HepG2 (cell line): ENCODE measurements around the gene PLSCR5. TPM values are rescaled to one million over a fixed set of nuclear protein-coding genes. Genes with fewer than 3 reads are reported as not detected.

Experiments used
- CHD2 ChIP-seq: IDR thresholded peaks from 2 replicates; pipeline ENCODE4 v1.6.1; 2011; ENCODE audit warnings: low read depth, low read length, improper control_type of control experiment
- FOXA1 ChIP-seq, 2 experiments: fragments of 450-650 bp in 1 of 2; sonication (generic) in 1 of 2; formaldehyde crosslinking in 1 of 2; IDR thresholded peaks; 2 replicates each; pipeline versions ENCODE4 v1.4.0 to v1.6.1; 2016 to 2020; ENCODE audit warnings: missing genetic modification reagents in 1 of 2
- JUNB ChIP-seq: sonication (generic); formaldehyde crosslinking; IDR thresholded peaks from 2 replicates; pipeline ENCODE4 v1.8.0; 2022; ENCODE audit warnings: missing genetic modification reagents, mild to moderate bottlenecking, borderline replicate concordance
- LCORL ChIP-seq, 2 experiments: fragments of 450-650 bp in 1 of 2; sonication (generic) in 1 of 2; formaldehyde crosslinking in 1 of 2; IDR thresholded peaks; 2 replicates each; pipeline versions ENCODE4 v1.5.0 to v1.6.1; 2017 to 2020; ENCODE audit warnings: antibody characterized with exemption in 1 of 2, missing genetic modification reagents in 1 of 2
- MEIS2 ChIP-seq: sonication (generic); formaldehyde crosslinking; IDR thresholded peaks from 2 replicates; pipeline ENCODE4 v1.9.0; 2021; ENCODE audit warnings: mild to moderate bottlenecking, missing genetic modification reagents
- NFE2 ChIP-seq: sonication (generic); formaldehyde crosslinking; IDR thresholded peaks from 2 replicates; pipeline ENCODE4 v1.4.0; 2020; ENCODE audit warnings: missing genetic modification reagents
- NPAS2 ChIP-seq: sonication (generic); formaldehyde crosslinking; IDR thresholded peaks from 2 replicates; pipeline ENCODE4 v1.8.0; 2022; ENCODE audit warnings: mild to moderate bottlenecking, missing genetic modification reagents, borderline replicate concordance
- PCBP2 ChIP-seq: fragments of 200-400 bp; formaldehyde crosslinking; optimal IDR thresholded peaks from 2 replicates; pipeline ENCODE3; 2018; ENCODE audit warnings: low read length, low read depth; ENCODE audit not compliant: poor library complexity, severe bottlenecking
- PRPF4 ChIP-seq: fragments of 200-400 bp; formaldehyde crosslinking; IDR thresholded peaks from 2 replicates; pipeline ENCODE4 v1.6.1; 2016; ENCODE audit warnings: low read length, low read depth; ENCODE audit not compliant: poor library complexity, severe bottlenecking
- PTBP1 ChIP-seq: fragments of 200-400 bp; formaldehyde crosslinking; IDR thresholded peaks from 2 replicates; pipeline ENCODE4 v1.6.1; 2018; ENCODE audit warnings: low read length, low read depth; ENCODE audit not compliant: poor library complexity, severe bottlenecking
- RBAK ChIP-seq: sonication (generic); formaldehyde crosslinking; IDR thresholded peaks from 2 replicates; pipeline ENCODE4 v1.5.1; 2020; ENCODE audit warnings: mild to moderate bottlenecking, missing genetic modification reagents
- SP1 ChIP-seq, 2 experiments: fragments of 450-650 bp in 1 of 2; sonication (generic) in 1 of 2; formaldehyde crosslinking in 1 of 2; IDR thresholded peaks; 2 replicates each; pipeline versions ENCODE4 v1.4.0 to v1.6.1; 2016 to 2020; ENCODE audit warnings: missing genetic modification reagents in 1 of 2
- U2AF2 ChIP-seq: fragments of 200-400 bp; formaldehyde crosslinking; IDR thresholded peaks from 2 replicates; pipeline ENCODE4 v1.6.1; 2017; ENCODE audit warnings: low read depth, mild to moderate bottlenecking, low read length
- ZBTB7A ChIP-seq: sonication (generic); formaldehyde crosslinking; IDR thresholded peaks from 2 replicates; pipeline ENCODE4 v1.8.0; 2022; ENCODE audit warnings: mild to moderate bottlenecking, missing genetic modification reagents
- ZNF121 ChIP-seq: sonication (generic); formaldehyde crosslinking; IDR thresholded peaks from 2 replicates; pipeline ENCODE4 v1.5.0; 2020; ENCODE audit warnings: mild to moderate bottlenecking, missing genetic modification reagents
- ZNF616 ChIP-seq: sonication (generic); formaldehyde crosslinking; IDR thresholded peaks from 2 replicates; pipeline ENCODE4 v1.5.0; 2020; ENCODE audit warnings: low read depth, mild to moderate bottlenecking, missing genetic modification reagents
- ZNF749 ChIP-seq: sonication (generic); formaldehyde crosslinking; IDR thresholded peaks from 2 replicates; pipeline ENCODE4 v1.8.0; 2022; ENCODE audit warnings: mild to moderate bottlenecking, missing genetic modification reagents, moderate library complexity, borderline replicate concordance
- ZSCAN12 ChIP-seq: sonication (generic); formaldehyde crosslinking; IDR thresholded peaks from 2 replicates; pipeline ENCODE4 v1.9.0; 2021; ENCODE audit warnings: mild to moderate bottlenecking, missing genetic modification reagents
- polyA plus RNA-seq, 8 experiments: library from polyadenylated mRNA; depleted of rRNA in 3 of 8; stranded (reverse) in 7 of 8; unstranded in 1 of 8; fragments of >200 nt; fragmentation: Illumina TruSeq in 4 of 8; extraction: Trizol in 4 of 8; gene quantifications; 2 replicates each; pipeline versions ENCODE4 v1.2.1 to v1.2.3, GENCODE V29; 2011 to 2016; ENCODE audit warnings: low read depth in 4 of 8, missing spikeins in 1 of 8, mixed read lengths in 1 of 8; ENCODE audit not compliant: insufficient read depth in 1 of 8
- total RNA-seq, 5 experiments: library from RNA; depleted of rRNA; stranded (reverse); fragments of >200 nt; fragmentation: Illumina TruSeq; extraction: Trizol; gene quantifications; 2 replicates each; pipeline ENCODE4 v1.2.3, GENCODE V29; 2016; ENCODE audit warnings: low read depth in 1 of 5
- TF ChIP-seq, protein P1 (sequence below): sonication (generic); formaldehyde crosslinking; IDR thresholded peaks from 2 replicates; pipeline ENCODE4 v1.4.0; 2020; ENCODE audit warnings: missing genetic modification reagents
- TF ChIP-seq, protein P2 (sequence below): sonication (generic); formaldehyde crosslinking; IDR thresholded peaks from 2 replicates; pipeline ENCODE4 v1.8.0; 2022; ENCODE audit warnings: missing genetic modification reagents, mild to moderate bottlenecking, borderline replicate concordance
- TF ChIP-seq, protein P3 (sequence below): sonication (generic); formaldehyde crosslinking; IDR thresholded peaks from 2 replicates; pipeline ENCODE4 v1.5.0; 2020; ENCODE audit warnings: mild to moderate bottlenecking, missing genetic modification reagents
- TF ChIP-seq, protein P4 (sequence below): sonication (generic); formaldehyde crosslinking; IDR thresholded peaks from 2 replicates; pipeline ENCODE4 v1.8.0; 2022; ENCODE audit warnings: missing genetic modification reagents, mild to moderate bottlenecking, inconsistent platforms, borderline replicate concordance
- TF ChIP-seq, protein P5 (sequence below): sonication (generic); formaldehyde crosslinking; IDR thresholded peaks from 2 replicates; pipeline ENCODE4 v1.4.0; 2020; ENCODE audit warnings: missing genetic modification reagents, low read depth, mild to moderate bottlenecking, borderline replicate concordance

Gene PLSCR5
- total and polyA plus RNA-seq, 2 of the 13 experiments (the other 11 are each of a cell fraction or from before 2014, with no cell fraction given): 0.50 TPM; not detected in 1

DNA sequence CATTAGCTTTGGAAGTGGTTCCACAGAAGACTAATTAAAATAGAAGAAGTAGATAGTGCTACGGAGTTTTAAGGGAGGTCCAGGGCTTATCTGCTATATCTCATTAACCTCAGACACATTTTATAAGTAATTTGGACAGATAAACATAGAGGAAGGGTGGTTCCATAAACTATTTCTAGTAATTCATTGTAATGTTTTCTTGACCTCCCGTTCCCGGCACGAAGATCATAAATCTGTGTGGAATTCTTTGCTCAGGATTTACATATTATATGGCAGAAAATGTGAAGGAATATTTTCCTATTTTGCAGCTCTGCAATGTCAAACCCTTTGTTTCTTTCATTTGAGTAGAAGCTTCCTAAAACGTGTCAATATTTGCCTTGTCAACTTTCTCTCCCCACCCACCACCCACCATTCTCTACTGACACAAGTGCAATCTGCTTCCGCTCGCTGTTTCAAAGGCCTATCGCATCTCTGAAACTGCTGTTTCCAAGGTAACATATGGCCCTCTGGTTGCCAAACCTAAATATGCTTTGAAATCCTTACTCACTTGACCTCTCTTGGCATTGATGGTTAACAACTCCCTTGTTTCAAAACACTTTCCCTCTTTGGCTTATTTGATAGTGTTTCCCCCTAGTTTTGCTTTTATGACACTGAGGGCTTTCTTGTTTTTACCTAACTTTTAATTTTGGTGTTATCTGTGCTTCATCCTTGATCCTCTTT is 21.4 kb upstream of the PLSCR5 start (continued):
- no peak for TF ChIP-seq ZNF616 (CRISPR knock-in tag)
- TF ChIP-seq, protein P1, sequence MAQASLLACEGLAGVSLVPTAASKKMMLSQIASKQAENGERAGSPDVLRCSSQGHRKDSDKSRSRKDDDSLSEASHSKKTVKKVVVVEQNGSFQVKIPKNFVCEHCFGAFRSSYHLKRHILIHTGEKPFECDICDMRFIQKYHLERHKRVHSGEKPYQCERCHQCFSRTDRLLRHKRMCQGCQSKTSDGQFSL (CRISPR knock-in tag): 0 out of 2 replicates have a peak, but pooled peaks have one; percentile 26
- TF ChIP-seq PRPF4: no peak
- no peak for TF ChIP-seq ZSCAN12 (CRISPR knock-in tag)
- no peak for TF ChIP-seq PTBP1
- peak; percentile 87 for TF ChIP-seq FOXA1 (IDR thresholded peaks at IDR 0.05)
- peak; percentile 95 for TF ChIP-seq FOXA1 (CRISPR knock-in tag; IDR thresholded peaks at IDR 0.05)
- TF ChIP-seq, protein P2, sequence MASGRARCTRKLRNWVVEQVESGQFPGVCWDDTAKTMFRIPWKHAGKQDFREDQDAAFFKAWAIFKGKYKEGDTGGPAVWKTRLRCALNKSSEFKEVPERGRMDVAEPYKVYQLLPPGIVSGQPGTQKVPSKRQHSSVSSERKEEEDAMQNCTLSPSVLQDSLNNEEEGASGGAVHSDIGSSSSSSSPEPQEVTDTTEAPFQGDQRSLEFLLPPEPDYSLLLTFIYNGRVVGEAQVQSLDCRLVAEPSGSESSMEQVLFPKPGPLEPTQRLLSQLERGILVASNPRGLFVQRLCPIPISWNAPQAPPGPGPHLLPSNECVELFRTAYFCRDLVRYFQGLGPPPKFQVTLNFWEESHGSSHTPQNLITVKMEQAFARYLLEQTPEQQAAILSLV: no peak
- no peak for TF ChIP-seq RBAK (CRISPR knock-in tag)
- no peak for TF ChIP-seq SP1 (IDR thresholded peaks at IDR 0.05)
- no peak for TF ChIP-seq SP1 (CRISPR knock-in tag; IDR thresholded peaks at IDR 0.05)
- TF ChIP-seq, protein P3, sequence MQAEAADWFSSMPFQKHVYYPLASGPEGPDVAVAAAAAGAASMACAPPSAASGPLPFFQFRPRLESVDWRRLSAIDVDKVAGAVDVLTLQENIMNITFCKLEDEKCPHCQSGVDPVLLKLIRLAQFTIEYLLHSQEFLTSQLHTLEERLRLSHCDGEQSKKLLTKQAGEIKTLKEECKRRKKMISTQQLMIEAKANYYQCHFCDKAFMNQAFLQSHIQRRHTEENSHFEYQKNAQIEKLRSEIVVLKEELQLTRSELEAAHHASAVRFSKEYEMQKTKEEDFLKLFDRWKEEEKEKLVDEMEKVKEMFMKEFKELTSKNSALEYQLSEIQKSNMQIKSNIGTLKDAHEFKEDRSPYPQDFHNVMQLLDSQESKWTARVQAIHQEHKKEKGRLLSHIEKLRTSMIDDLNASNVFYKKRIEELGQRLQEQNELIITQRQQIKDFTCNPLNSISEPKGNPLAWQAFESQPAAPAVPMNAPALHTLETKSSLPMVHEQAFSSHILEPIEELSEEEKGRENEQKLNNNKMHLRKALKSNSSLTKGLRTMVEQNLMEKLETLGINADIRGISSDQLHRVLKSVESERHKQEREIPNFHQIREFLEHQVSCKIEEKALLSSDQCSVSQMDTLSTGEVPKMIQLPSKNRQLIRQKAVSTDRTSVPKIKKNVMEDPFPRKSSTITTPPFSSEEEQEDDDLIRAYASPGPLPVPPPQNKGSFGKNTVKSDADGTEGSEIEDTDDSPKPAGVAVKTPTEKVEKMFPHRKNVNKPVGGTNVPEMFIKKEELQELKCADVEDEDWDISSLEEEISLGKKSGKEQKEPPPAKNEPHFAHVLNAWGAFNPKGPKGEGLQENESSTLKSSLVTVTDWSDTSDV (CRISPR knock-in tag): no peak
- TF ChIP-seq, protein P4, sequence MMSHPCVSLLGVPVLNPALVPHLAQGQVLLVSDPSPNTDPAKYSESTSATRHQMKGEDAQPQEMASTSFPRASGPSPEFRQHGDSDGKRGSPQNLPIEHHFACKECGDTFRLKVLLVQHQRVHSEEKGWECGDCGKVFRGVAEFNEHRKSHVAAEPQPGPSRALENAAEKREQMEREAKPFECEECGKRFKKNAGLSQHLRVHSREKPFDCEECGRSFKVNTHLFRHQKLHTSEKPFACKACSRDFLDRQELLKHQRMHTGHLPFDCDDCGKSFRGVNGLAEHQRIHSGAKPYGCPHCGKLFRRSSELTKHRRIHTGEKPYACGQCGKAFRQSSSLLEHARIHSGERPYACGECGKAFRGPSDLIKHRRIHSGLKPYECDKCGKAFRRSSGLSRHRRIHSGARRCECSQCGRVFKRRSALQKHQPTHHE (CRISPR knock-in tag): no peak; the same call in 1 of the 2 replicates
- peak; percentile 96 for TF ChIP-seq MEIS2 (CRISPR knock-in tag)
- TF ChIP-seq ZNF749: no peak; the same call in 1 of the 2 replicates
- no peak; the same call in 1 of the 2 replicates for TF ChIP-seq JUNB (CRISPR knock-in tag)
- TF ChIP-seq ZBTB7A (CRISPR knock-in tag): no peak
- no peak for TF ChIP-seq NFE2
- TF ChIP-seq U2AF2: no peak
- TF ChIP-seq, protein P5, sequence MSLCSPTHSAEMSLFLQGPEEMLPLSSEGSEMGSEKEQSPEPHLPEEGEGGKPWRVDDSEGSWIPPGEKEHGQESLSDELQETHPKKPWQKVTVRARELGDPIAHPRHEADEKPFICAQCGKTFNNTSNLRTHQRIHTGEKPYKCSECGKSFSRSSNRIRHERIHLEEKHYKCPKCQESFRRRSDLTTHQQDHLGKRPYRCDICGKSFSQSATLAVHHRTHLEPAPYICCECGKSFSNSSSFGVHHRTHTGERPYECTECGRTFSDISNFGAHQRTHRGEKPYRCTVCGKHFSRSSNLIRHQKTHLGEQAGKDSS (CRISPR knock-in tag): no peak
- TF ChIP-seq NPAS2: no peak
- TF ChIP-seq ZNF121: no peak
- no peak for TF ChIP-seq PCBP2
- TF ChIP-seq LCORL (IDR thresholded peaks at IDR 0.05): peak; percentile 90; the same call in 1 of the 2 replicates
- peak; percentile 92 for TF ChIP-seq LCORL (CRISPR knock-in tag; IDR thresholded peaks at IDR 0.05)
- no peak for TF ChIP-seq CHD2
